Activated T-cell treated with anti-CD3 and anti-CD28 coated beads, Interleukin-2, amount 50 U/mL, for 72 hours (primary cell): ENCODE measurements around the gene EID3. TPM values are rescaled to one million over a fixed set of nuclear protein-coding genes. Genes with fewer than 3 reads are reported as not detected.
"Not testable (repeated sequence)": the region's sequence is repeated elsewhere in the genome, so short reads cannot be mapped to it uniquely, and the experiment has no call there.

Experiments used
- ATAC-seq, 2 donors: fragments of 150-1000 bp; cut with Tn5 transposase; replicated peaks in 1 of 2; 2 replicates each; pipeline ENCODE4 v1.10.0; 2021; ENCODE audit warnings: moderate library complexity in 2 of 2, mild to moderate bottlenecking in 1 of 2
- DNase-seq, 2 donors: peaks; one replicate each; pipeline ENCODE4 v3.0.0; 2021 to 2022; ENCODE audit warnings: mixed read lengths in 1 of 2
- H3K27ac Mint-ChIP-seq: one replicate; pipeline ENCODE4 v1.8.0; 2022; ENCODE audit warnings: mild to moderate bottlenecking, moderate library complexity, mixed read lengths
- H3K27me3 Mint-ChIP-seq: one replicate; pipeline ENCODE4 v1.8.0; 2022; ENCODE audit warnings: low read depth, mixed read lengths
- H3K36me3 Mint-ChIP-seq, 2 donors: one replicate each; pipeline ENCODE4 v1.8.0; 2022; ENCODE audit warnings: mixed read lengths in 2 of 2, mild to moderate bottlenecking in 1 of 2; ENCODE audit not compliant: insufficient read depth in 2 of 2
- H3K4me1 Mint-ChIP-seq: one replicate; pipeline ENCODE4 v1.8.0; 2022; ENCODE audit warnings: low read depth, mixed read lengths
- H3K4me3 Mint-ChIP-seq, 2 donors: one replicate each; pipeline ENCODE4 v1.8.0; 2022; ENCODE audit warnings: mild to moderate bottlenecking in 2 of 2, mixed read lengths in 2 of 2, moderate library complexity in 2 of 2
- H3K9me3 Mint-ChIP-seq, 2 donors: one replicate each; pipeline ENCODE4 v1.8.0; 2022; ENCODE audit warnings: mixed read lengths in 2 of 2
- total RNA-seq, 2 donors: library from RNA; stranded (reverse); gene quantifications; one replicate each; pipeline ENCODE4 v1.2.3, GENCODE V29; 2022

Gene EID3
- total RNA-seq, 2 donors from 2014 or later, result 4.9 to 5.0 TPM

DNA sequence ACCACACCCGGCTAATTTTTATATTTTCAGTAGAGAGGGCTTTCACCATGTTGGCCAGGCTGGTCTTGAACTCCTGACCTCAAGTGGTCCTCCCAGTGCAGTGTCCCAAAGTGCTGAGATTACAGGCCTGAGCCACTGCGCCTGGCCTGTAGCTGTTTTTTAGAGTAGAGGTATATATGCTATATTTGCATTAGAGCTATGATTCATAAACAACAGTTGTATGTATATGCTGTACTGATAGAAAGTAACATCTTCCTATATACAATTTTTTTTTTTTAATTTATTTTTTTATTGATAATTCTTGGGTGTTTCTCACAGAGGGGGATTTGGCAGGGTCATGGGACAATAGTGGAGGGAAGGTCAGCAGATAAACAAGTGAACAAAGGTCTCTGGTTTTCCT, 19.0 kb downstream of the EID3 start:
- DNase-seq, H3K4me1 Mint-ChIP-seq, H3K4me3 Mint-ChIP-seq, H3K27ac Mint-ChIP-seq, H3K9me3 Mint-ChIP-seq, H3K27me3 Mint-ChIP-seq, ATAC-seq: not testable (repeated sequence)
- peaks cover 3 to 36% of the 10 kb centered on the region in 2 donors for H3K36me3 Mint-ChIP-seq

DNA sequence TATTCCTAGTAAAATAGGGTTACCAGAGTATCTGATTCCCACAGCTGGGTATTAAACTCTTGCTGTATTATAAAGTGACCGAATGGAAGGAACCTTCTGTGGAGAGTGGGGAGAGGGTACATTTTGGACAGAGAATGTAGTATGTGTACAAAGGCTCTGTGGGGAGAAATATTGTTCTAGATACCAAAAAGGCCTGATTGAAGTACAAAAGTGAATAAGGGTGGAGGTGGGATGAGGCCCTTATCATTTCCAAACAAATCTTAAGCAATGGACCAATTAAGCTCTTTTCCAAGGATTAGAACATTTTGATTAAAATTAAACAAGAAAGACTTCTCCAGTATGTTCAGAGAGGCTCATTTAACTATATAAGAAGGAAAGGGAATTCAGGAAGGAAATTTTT, 20.4 kb downstream of the EID3 start:
- H3K4me3 Mint-ChIP-seq, result no peak overlapping the region
- H3K36me3 Mint-ChIP-seq, result peaks cover 3 to 41% of the 10 kb centered on the region in 2 donors
- no peak overlapping the region for H3K27ac Mint-ChIP-seq
- no peak for DNase-seq
- no peaks in the 10 kb centered on the region for H3K9me3 Mint-ChIP-seq
- no peaks in the 10 kb centered on the region for H3K27me3 Mint-ChIP-seq
- peaks cover 4% of the 10 kb centered on the region for H3K4me1 Mint-ChIP-seq
- no peak for ATAC-seq

DNA sequence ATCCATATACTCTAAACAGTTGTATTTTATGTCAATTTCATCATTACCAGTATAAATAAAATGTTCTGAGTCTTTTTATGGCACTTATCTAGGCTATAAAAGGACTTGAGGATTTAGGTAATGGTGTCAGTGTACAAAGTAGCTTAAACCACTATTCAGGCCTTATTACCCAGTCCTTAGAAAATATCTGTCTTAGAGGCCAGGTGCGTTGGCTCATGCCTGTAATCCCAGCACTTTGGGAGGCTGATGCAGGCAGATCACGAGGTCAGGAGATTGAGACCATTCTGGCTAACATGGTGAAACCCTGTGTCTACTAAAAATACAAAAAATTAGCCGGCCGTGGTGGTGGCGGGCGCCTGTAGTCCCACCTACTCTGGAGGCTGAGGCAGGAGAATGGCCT, 24.7 kb downstream of the EID3 start:
- peaks cover 0 to 28% of the 10 kb centered on the region in 2 donors for H3K36me3 Mint-ChIP-seq
- not testable (repeated sequence) for H3K4me3 Mint-ChIP-seq, ATAC-seq, H3K4me1 Mint-ChIP-seq, H3K27ac Mint-ChIP-seq, H3K27me3 Mint-ChIP-seq, H3K9me3 Mint-ChIP-seq, DNase-seq

DNA sequence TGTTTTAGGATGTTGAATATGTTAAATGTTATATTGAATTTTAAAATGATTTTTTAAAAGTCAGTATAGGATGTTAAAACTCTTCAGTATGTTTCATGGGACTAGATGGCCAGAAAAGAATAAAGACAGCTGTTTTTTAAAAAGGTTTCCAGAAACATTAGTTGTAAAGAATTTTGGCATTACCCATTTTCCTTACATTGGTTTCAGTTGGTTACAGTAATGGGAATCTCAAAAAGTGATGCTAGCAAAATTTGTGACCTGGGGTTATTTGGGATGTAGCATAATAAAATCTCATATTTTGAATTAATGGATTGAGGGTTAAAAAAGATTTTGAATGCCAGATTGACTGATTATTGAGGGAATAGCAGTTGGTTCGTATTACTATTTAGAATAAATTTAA, 25.3 kb downstream of the EID3 start:
- Mint-ChIP-seq H3K27me3 (no peaks in the 10 kb centered on the region), H3K4me3 (no peak overlapping the region), H3K36me3 (peaks cover 3 to 31% of the 10 kb centered on the region in 2 donors), H3K27ac (no peak overlapping the region), H3K9me3 (no peaks in the 10 kb centered on the region), H3K4me1 (no peaks in the 10 kb centered on the region)
- DNase-seq, result no peak
- ATAC-seq, result no peak

DNA sequence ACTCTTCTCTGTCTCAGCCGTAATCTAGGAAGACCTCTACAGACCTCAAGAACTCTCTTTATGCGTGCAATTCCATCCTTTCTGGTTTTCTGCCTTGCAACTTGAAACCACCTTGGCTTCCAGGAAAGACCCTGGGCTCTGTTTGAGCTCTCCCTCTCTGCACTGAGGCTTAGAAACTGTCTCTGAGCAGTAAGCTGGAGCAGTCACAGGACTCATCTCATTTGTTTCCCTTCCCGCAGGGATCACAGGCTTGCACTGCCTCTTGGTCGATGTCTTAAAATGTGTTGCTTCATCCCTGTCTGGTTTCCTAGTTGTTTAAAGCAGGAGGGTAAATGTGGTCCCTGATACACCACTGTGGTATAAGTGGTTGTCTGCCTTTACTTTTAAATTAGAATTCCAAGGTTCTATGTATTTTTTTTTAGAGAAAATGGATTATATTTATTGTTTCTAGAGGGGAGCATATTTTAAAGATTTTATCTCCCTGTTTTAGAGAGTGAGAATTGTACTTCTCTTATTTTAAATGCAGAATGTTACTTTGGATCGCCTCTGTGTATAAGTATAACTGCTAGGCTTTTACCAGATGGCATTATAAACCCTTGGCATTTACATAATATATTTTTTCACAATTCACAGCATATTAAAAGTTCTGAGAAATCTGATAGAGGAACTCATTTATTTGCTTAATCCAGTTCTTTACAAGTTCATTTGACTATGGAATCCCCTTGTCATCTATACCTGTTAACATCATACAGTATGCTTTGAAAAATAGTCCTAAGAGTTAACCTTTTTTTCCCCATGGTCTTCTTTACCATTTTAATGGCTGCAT, 26.4 kb downstream of the EID3 start:
- Mint-ChIP-seq H3K27me3 (no peaks in the 10 kb centered on the region), H3K4me3 (no peak overlapping the region), H3K4me1 (no peaks in the 10 kb centered on the region), H3K27ac (no peak overlapping the region), H3K9me3 (no peaks in the 10 kb centered on the region), H3K36me3 (peaks cover 5 to 30% of the 10 kb centered on the region in 2 donors)
- DNase-seq (no peak), ATAC-seq (no peak)

DNA sequence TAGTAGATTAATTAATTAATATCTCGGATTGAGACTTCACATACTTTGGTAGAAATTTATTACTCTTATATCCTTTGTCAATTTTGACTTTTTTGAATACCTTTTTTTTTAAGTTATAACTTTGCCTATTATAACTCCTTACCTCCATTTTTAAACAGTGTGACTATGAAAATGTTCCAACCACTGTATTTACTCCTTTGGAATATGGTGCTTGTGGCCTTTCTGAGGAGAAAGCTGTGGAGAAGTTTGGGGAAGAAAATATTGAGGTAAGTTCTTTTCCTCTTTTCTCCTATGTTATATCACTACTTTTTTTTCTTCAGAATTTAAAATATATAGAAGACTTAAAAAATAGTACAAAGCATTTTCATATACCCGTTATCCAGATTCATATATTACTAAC, 27.8 kb downstream of the EID3 start:
- Mint-ChIP-seq H3K9me3 (no peaks in the 10 kb centered on the region), H3K4me1 (no peaks in the 10 kb centered on the region), H3K27ac (no peak overlapping the region), H3K4me3 (no peak overlapping the region), H3K36me3 (peaks cover 5 to 28% of the 10 kb centered on the region in 2 donors), H3K27me3 (no peaks in the 10 kb centered on the region)
- DNase-seq, result no peak
- no peak for ATAC-seq

DNA sequence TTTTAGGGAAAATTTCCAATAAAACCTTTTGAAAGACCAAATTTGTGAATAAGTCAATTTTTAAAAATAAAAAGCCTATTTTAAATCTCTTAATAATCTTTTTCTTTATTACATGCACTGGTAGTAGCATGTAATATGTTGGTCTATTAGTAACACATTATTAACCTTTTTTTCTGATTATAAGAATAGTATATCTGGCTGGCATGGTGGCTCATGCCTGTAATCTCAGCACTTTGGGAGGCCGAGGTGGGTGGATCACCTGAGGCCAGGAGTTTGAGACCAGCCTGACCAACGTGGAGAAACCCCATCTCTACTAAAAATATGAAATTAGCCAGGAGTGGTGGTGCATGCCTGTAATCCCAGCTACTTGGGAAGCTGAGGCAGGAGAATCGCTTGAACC, 28.7 kb downstream of the EID3 start:
- not testable (repeated sequence) for H3K9me3 Mint-ChIP-seq, H3K4me3 Mint-ChIP-seq, H3K27me3 Mint-ChIP-seq, H3K4me1 Mint-ChIP-seq, DNase-seq, H3K27ac Mint-ChIP-seq, ATAC-seq
- peaks cover 5 to 25% of the 10 kb centered on the region in 2 donors for H3K36me3 Mint-ChIP-seq

DNA sequence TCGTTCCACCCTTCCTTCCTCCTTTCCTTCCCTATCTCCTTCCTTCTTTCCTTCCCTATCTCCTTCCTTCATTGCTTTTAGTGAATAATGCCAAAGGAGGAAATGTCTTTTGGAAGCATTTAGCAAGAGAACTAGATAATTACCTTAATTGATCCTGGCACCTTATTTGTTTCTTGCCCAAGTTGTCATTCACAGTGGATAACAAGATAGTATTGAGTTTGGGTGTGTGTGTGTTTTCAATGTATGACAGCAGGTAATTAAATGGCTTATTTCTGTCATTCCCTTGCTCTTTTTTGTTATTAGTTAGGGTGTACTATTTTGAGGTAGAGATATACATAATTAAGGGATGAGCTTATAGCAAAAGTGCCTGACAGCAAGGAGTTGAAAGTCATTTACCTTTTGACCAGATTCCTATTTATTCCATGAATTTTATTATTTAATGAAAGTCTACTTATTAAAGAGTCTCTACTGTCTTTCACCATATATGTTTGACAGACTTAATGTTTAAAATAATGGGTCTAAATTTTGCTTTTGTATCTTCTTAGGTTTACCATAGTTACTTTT, 30.2 kb downstream of the EID3 start:
- Mint-ChIP-seq H3K9me3 (no peaks in the 10 kb centered on the region), H3K4me1 (no peaks in the 10 kb centered on the region), H3K4me3 (no peak overlapping the region), H3K27me3 (no peaks in the 10 kb centered on the region), H3K36me3 (peaks cover 5 to 19% of the 10 kb centered on the region in 2 donors), H3K27ac (no peak overlapping the region)
- ATAC-seq (no peak), DNase-seq (no peak)

DNA sequence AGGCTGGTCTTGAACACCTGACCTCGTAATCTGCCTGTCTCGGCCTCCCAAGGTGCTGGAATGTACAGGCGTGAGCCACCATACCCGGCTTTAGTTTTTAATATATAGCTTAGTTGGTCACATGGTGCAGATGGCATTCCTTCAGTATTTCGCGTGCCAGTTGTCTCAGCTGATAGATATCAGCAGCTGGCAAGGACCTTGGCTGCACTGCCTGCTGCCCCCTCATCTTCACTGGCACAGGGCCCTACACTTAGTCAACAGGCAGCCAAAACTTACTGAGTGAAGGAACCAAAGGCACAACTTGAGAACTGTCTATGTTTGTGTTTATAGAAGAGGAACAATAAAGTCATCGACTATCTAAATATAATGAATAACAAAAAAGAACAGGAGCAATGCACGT, 31.0 kb downstream of the EID3 start:
- Mint-ChIP-seq H3K36me3 (peaks cover 7 to 23% of the 10 kb centered on the region in 2 donors), H3K9me3 (no peaks in the 10 kb centered on the region), H3K4me1 (no peaks in the 10 kb centered on the region), H3K27ac (no peak overlapping the region), H3K4me3 (no peak overlapping the region), H3K27me3 (no peaks in the 10 kb centered on the region)
- DNase-seq (no peak), ATAC-seq (no peak)

DNA sequence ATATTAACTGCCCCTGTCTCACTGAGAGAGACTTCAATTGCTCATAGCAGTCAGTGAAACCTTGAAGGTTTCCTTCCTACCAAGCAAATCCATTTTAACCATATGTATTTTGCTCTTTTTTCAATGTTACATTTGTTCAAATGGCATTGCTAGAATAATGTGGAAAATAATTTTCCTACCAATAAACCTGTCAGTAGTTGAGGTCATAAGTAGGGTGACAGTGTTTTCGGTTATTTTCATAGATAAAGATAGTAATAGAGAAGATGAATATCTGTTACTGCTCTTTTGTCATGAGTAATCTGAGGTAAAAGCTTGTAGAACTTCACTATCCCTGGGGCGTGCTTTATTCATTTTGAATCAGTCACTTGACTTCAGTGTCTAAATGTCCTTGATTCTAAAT, 32.6 kb downstream of the EID3 start:
- Mint-ChIP-seq H3K9me3 (no peaks in the 10 kb centered on the region), H3K27me3 (no peaks in the 10 kb centered on the region), H3K36me3 (peaks cover 7 to 32% of the 10 kb centered on the region in 2 donors), H3K27ac (no peak overlapping the region), H3K4me3 (no peak overlapping the region), H3K4me1 (no peaks in the 10 kb centered on the region)
- ATAC-seq, result no peak
- no peak for DNase-seq

DNA sequence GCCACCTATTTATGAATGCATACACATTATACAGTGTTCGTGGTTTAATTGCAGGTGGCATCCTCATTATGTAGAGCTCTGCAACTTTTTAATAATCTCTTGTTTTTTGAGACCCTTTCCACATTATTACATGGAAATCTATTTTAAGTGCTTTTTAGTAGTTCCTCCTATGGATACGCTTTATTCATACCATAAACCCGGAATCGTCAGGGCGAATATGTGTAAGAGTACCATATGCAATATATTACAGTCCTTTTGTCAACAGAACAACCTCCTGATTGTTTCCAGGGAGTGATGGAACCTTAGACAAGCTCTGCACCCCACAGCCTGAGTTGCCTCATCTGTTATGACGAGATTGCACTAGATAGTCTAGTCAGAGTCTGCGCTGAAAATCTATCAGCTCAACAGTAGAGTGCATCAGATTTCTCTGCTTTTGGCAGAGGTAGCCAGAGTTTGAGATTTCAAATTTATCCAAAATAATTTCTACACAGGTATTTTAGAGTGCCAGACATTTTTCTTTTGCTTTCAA, 33.6 kb downstream of the EID3 start:
- Mint-ChIP-seq H3K4me3 (no peak overlapping the region), H3K9me3 (no peaks in the 10 kb centered on the region), H3K36me3 (peaks cover 7 to 34% of the 10 kb centered on the region in 2 donors), H3K4me1 (no peaks in the 10 kb centered on the region), H3K27me3 (no peaks in the 10 kb centered on the region), H3K27ac (no peak overlapping the region)
- ATAC-seq (no peak), DNase-seq (no peak)

DNA sequence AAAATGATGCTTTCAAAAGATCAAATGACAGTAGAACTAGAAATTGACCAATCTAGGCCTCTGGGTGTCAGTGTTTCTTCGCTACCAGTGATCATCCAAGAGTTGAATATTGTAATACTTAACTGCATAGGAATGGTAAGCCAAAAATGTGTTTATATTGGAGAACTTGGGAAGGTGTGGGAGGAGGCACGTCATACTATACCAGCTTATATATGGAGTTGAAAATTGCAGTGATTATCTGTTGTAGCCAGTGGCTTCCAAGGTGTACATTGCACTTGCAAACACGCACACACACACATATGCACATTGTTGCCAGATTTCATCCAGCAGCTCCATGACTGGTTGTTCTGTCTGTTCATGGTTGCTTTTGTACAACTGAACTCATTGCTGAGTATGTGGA, 36.1 kb downstream of the EID3 start:
- H3K27me3 Mint-ChIP-seq, result no peaks in the 10 kb centered on the region
- H3K4me1 Mint-ChIP-seq, result no peaks in the 10 kb centered on the region
- H3K27ac Mint-ChIP-seq, result no peak overlapping the region
- no peak for DNase-seq
- H3K9me3 Mint-ChIP-seq, result no peaks in the 10 kb centered on the region
- peaks cover 2 to 35% of the 10 kb centered on the region in 2 donors for H3K36me3 Mint-ChIP-seq
- no peak overlapping the region for H3K4me3 Mint-ChIP-seq
- ATAC-seq, result no peak

DNA sequence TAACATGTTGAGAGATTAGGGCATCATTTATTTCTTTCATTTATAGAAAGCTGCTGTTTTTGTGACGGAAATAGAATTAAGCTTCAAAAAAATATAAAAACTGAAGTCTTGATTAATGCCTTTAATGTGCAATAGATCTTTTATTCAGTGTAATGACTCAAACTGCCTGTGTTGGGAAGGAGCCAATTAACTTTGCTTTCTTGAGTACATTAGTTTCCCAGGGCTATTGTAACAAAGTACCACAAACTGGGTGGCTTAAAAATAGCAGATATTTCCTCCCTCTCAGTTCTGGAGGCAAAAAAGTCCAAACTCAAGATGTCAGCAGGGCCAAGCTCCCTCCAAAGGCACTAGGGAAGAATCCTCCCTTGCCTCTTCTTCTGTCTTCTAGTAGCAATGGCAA, 36.6 kb downstream of the EID3 start:
- H3K9me3 Mint-ChIP-seq, result no peaks in the 10 kb centered on the region
- ATAC-seq, result no peak
- H3K27ac Mint-ChIP-seq, result no peak overlapping the region
- DNase-seq, result no peak
- H3K4me1 Mint-ChIP-seq, result no peaks in the 10 kb centered on the region
- no peak overlapping the region for H3K4me3 Mint-ChIP-seq
- peaks cover 2 to 33% of the 10 kb centered on the region in 2 donors for H3K36me3 Mint-ChIP-seq
- no peaks in the 10 kb centered on the region for H3K27me3 Mint-ChIP-seq
